Measurements from ENCODE around the gene ULK2. TPM values are rescaled to one million over a fixed set of nuclear protein-coding genes. Genes with fewer than 3 reads are reported as not detected.
A peak's percentile ranks its signal among the peaks of the same experiment; 100 is the strongest.

Gene ULK2
- total RNA-seq, 4 donors from 2014 or later = 9.0 to 28.5 (median 12.9) TPM

DNA sequence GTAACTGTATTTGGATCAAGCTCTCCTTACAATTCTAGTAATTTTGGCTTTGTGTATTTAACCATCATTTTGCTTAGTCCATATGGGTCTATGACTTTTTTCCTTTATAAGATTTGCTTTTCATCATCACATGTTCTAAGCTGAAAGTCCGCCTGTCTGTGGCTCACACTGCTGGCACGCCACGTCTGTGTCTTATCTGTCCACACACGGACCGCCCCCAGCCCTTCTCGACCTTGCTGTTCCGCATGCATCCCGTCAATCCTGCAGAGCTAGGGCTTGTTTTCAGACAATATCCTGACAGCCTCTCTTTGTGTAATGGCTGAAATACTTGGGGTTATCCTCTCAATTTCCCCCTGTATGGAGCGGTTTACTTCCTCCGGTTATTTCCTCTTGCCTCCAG lies 111.2 kb downstream of the ULK2 start:
- intact Hi-C loops (cut with DNase I; ENCODE audit: low total_unique reads) = loop anchor here (5.0 kb wide), 1 partner anchor 94 kb away; no protein-coding TSS in a partner anchor
- Histone ChIP-seq H3K36me3 (no peaks in the 10 kb centered on the region), H3K4me1 (peaks cover 7 to 15% (median 14%) of the 10 kb centered on the region in 4 donors), H3K4me3 (no peak overlapping the region), H3K27me3 (no peaks in the 10 kb centered on the region), H3K9me3 (no peaks in the 10 kb centered on the region), H3K27ac (no peak overlapping the region)
- TF ChIP-seq, protein P1, sequence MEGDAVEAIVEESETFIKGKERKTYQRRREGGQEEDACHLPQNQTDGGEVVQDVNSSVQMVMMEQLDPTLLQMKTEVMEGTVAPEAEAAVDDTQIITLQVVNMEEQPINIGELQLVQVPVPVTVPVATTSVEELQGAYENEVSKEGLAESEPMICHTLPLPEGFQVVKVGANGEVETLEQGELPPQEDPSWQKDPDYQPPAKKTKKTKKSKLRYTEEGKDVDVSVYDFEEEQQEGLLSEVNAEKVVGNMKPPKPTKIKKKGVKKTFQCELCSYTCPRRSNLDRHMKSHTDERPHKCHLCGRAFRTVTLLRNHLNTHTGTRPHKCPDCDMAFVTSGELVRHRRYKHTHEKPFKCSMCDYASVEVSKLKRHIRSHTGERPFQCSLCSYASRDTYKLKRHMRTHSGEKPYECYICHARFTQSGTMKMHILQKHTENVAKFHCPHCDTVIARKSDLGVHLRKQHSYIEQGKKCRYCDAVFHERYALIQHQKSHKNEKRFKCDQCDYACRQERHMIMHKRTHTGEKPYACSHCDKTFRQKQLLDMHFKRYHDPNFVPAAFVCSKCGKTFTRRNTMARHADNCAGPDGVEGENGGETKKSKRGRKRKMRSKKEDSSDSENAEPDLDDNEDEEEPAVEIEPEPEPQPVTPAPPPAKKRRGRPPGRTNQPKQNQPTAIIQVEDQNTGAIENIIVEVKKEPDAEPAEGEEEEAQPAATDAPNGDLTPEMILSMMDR (IDR thresholded peaks at IDR 0.05) = no peak
- no peak for TF ChIP-seq EP300 (IDR thresholded peaks at IDR 0.05; ENCODE audit: low read depth)
- no peak for TF ChIP-seq POLR2AphosphoS5 (IDR thresholded peaks at IDR 0.05)
- TF ChIP-seq POLR2A (IDR thresholded peaks at IDR 0.05) = no peak
- in situ Hi-C loops (cut with MboI; ENCODE audit: low pct_ligation_motif_present in 1 of 4, low pct_unique_long_range_greater_than_20kb in 1 of 4, low sequenced_read_pairs in 3 of 4) = loop anchor here (25.0 kb wide), 2 partner anchors 94 to 394 kb away; partner anchors contain the start of gene B9D1 (in 3 of the 4)
- no peak for DNase-seq
- WGBS, 2 donors (ENCODE audit: low coverage in 1 of 2) = 83 to 89% methylated on average over 6 to 10 of the region's 10 CpGs

DNA sequence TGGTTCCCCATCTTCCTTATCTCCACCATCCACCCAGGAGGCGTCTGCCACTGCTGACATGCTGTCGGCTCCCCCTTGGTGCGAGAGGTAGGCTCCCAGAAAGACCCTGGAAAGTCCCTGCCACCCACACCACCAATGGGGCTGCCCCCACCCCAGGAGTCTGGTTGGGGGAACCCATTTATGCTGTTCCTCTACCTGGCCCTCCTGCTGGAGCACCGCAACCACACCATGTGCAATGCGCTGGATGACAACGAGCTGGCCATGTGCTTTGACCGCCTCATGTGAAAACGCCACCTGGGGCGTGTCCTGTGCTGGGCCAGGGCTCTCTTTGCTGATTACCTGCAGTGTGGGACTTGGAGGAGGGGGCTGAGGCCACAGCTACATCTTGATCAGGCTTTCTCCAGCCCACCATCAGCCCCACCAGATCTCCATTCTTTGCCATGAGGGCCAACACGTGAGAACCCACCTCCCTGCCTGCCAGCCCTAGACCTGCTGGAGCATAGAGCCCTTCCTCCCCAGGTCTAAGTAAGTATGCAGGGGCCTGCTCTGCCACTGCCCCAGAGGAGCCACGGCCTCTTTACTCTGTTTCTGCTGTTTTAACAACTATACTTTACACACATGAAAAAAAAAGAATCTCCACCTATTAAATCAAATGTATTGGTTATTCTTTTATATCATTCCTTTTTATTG lies 111.8 kb downstream of the ULK2 start:
- Histone ChIP-seq H3K4me3 (no peak overlapping the region), H3K4me1 (peaks cover 7 to 15% (median 14%) of the 10 kb centered on the region in 4 donors), H3K27ac (no peak overlapping the region), H3K27me3 (no peaks in the 10 kb centered on the region), H3K9me3 (no peaks in the 10 kb centered on the region), H3K36me3 (no peaks in the 10 kb centered on the region)
- WGBS, 2 donors (ENCODE audit: low coverage in 1 of 2) = 70 to 100% methylated on average over 2 to 11 of the region's 11 CpGs
- TF ChIP-seq POLR2A (IDR thresholded peaks at IDR 0.05) (no peak), POLR2AphosphoS5 (IDR thresholded peaks at IDR 0.05) (no peak), EP300 (IDR thresholded peaks at IDR 0.05; ENCODE audit: low read depth) (no peak)
- TF ChIP-seq, protein P1 (IDR thresholded peaks at IDR 0.05) = no peak
- intact Hi-C loops (cut with DNase I; ENCODE audit: low total_unique reads) = loop anchor here (5.0 kb wide), 1 partner anchor 94 kb away; no protein-coding TSS in a partner anchor
- in situ Hi-C loops (cut with MboI; ENCODE audit: low pct_ligation_motif_present in 1 of 4, low pct_unique_long_range_greater_than_20kb in 1 of 4, low sequenced_read_pairs in 3 of 4) = loop anchor here (25.0 kb wide), 2 partner anchors 94 to 394 kb away; partner anchors contain the start of gene B9D1 (in 3 of the 4)
- DNase-seq = no peak

DNA sequence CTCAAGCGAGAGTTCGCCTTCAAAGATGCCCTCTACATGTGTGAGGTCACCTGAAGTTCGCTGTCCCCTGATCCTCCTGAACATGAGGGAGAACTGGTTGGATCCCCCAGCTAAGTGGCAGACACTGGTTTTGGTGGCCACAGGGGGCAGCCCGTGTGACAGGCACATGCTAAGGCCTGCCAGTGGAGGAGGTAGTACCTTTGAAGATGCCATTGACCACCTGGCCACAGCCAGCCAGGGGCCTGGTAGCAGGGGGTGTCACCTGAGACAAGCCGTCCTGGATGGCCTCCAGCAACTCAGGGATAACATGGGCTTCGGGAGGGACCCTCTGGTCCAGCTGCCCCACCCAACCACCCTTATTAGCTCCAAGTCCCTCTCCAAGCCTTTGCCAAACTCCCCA lies 112.3 kb downstream of the ULK2 start:
- no peak for DNase-seq
- in situ Hi-C loops (cut with MboI; ENCODE audit: low pct_ligation_motif_present in 1 of 4, low pct_unique_long_range_greater_than_20kb in 1 of 4, low sequenced_read_pairs in 3 of 4) = loop anchor here (25.0 kb wide), 2 partner anchors 93 to 393 kb away; partner anchors contain the start of gene B9D1 (in 3 of the 4)
- TF ChIP-seq POLR2A (IDR thresholded peaks at IDR 0.05) (no peak), EP300 (IDR thresholded peaks at IDR 0.05; ENCODE audit: low read depth) (no peak), POLR2AphosphoS5 (IDR thresholded peaks at IDR 0.05) (no peak)
- TF ChIP-seq, protein P1 (IDR thresholded peaks at IDR 0.05) = no peak
- Histone ChIP-seq H3K36me3 (no peaks in the 10 kb centered on the region), H3K4me3 (no peak overlapping the region), H3K27ac (no peak overlapping the region), H3K4me1 (peaks cover 7 to 15% (median 14%) of the 10 kb centered on the region in 4 donors), H3K27me3 (no peaks in the 10 kb centered on the region), H3K9me3 (no peaks in the 10 kb centered on the region)
- WGBS, 2 donors (ENCODE audit: low coverage in 1 of 2) = 88 to 100% methylated on average over 2 to 6 of the region's 6 CpGs
- intact Hi-C loops (cut with DNase I; ENCODE audit: low total_unique reads) = loop anchor here (5.0 kb wide), 1 partner anchor 93 kb away; no protein-coding TSS in a partner anchor

- peak overlapping the region in 2 of 4 donors; percentile 72 to 76 for H3K27ac ChIP-seq
- H3K27me3 ChIP-seq = no peaks in the 10 kb centered on the region
- TF ChIP-seq, protein P1 (IDR thresholded peaks at IDR 0.05) = peak; percentile 36 to 69 (median 61)
- TF ChIP-seq POLR2A (IDR thresholded peaks at IDR 0.05) = no peak
- in situ Hi-C loops (cut with MboI; ENCODE audit: low pct_ligation_motif_present in 1 of 4, low pct_unique_long_range_greater_than_20kb in 1 of 4, low sequenced_read_pairs in 3 of 4) (loop anchor here (25.0 kb wide), 2 partner anchors 92 to 392 kb away; partner anchors contain the start of gene B9D1 (in 3 of the 4)), intact Hi-C loops (cut with DNase I; ENCODE audit: low total_unique reads) (no loop called here)
- H3K9me3 ChIP-seq = no peaks in the 10 kb centered on the region
- DNase-seq = peak; percentile 64
- no peaks in the 10 kb centered on the region for H3K36me3 ChIP-seq
- peaks cover 7 to 17% (median 15%) of the 10 kb centered on the region in 4 donors for H3K4me1 ChIP-seq
- no peak overlapping the region for H3K4me3 ChIP-seq
- WGBS, 2 donors (ENCODE audit: low coverage in 1 of 2) = 68 to 82% methylated on average over 4 to 12 of the region's 12 CpGs
These were observed 113.9 kb downstream of the ULK2 start for GRCh38 chr17:19753661-19754463.
